Measurements from ENCODE around the gene PPP1R37. TPM values are rescaled to one million over a fixed set of nuclear protein-coding genes. Genes with fewer than 3 reads are reported as not detected.
"Not testable (repeated sequence)": the region's sequence is repeated elsewhere in the genome, so short reads cannot be mapped to it uniquely, and the experiment has no call there.

PPP1R37 gene
- polyA plus RNA-seq, 1 donor: 22.1 TPM

DNA sequence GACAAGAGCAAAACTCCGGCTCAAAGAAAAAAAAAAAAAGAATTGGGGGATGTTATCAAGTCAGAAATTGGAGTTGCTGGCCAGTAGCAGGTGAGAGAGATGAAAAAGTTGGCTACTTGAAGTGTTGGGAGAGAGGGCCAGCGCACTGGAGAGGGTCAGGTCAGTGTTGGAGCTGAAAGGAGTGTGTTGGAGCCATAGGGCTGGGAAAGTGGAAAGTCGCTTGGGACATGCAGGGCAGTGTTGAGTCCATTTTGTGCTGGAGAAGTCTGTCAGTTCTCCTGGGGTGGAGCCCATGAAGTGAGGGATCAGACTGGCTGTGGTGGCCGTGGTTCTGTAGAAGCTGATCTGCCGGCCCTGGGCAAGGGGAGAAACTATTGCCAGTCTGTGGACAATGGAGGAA lies 1.7 kb downstream of the PPP1R37 start:
- DNase-seq (ENCODE audit: low read depth): no peak

DNA sequence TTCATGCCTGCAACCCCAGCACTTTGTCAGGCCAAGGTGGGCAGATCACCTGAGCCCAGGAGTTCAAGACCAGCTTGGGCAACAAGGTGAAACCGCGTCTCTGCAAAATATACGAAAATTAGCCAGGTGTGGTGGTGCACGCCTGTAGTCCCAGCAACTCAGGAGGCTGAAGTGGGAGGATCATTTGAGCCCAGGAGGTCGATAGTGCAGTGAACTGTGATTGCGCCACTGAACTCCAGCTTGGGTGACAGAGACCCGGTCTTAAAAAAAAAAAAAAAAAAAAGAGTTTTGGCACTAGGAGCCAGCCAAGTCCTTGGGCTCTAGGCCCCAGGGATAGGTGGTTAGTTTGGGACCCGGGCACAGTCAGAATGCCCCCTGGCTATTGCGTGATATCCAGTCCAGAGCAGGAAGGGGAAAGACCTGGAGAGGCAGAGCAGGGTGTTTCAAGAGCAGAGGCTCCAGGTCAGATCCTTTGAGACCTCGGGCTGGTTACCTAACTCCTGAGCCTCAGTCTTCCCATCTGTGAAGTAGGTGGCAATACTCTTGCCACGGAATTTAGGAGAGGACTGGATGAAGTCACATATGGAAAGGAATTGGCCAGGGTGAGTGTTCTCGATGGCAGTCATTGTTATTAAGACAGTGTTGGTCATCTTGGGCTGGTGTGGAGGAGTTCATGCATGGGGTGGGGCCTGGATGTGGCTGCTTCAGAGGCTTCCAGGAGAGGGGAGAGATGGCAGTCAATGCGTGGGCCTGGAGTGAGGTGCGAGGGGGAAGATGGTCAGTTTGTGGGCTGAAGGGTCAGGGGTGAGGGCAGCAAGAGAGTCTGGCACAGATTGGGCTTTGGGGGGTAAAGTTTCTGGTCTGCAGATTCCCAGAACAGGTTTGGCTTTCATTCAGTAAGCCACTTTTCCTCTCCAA lies 2.8 kb downstream of the PPP1R37 start:
- no peak for DNase-seq (ENCODE audit: low read depth)

DNA sequence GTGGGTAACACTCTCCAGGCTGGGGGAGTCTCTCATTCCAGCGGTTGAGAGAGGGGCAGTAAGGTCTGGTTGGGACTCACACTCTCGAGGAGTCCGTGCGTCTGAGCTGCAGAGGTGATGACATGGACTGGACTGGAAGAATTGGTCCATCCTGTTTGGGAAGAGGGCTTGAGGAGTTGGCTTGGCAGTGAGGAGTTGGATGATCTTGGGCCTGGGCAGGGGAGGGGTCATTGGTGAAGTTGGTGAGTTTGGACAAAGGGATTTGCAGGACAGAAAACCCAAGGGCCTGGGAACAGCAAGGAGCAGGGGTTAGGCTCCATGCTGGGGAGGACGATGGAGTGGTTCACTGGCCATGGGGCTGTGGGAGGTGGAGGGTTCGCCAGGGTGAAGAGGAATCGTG lies 3.7 kb downstream of the PPP1R37 start:
- no peak for DNase-seq (ENCODE audit: low read depth)

DNA sequence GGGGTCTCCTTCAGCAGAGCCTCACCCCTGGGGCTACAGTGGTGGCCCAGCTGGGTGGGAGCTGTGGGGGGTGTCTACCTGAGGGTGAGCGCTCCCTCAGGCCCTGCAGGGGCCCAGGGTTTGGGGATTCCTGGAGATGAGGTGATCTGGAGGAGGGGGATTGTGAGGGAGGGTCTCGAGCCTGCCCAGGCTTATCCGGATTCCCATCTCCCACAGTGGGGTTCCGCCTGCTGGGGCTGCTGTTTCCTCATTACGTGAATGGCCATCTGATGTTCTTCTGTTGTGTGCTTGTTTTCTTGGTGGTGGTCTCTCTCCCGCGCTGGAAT lies 4.4 kb downstream of the PPP1R37 start:
- no peak for DNase-seq (ENCODE audit: low read depth)

DNA sequence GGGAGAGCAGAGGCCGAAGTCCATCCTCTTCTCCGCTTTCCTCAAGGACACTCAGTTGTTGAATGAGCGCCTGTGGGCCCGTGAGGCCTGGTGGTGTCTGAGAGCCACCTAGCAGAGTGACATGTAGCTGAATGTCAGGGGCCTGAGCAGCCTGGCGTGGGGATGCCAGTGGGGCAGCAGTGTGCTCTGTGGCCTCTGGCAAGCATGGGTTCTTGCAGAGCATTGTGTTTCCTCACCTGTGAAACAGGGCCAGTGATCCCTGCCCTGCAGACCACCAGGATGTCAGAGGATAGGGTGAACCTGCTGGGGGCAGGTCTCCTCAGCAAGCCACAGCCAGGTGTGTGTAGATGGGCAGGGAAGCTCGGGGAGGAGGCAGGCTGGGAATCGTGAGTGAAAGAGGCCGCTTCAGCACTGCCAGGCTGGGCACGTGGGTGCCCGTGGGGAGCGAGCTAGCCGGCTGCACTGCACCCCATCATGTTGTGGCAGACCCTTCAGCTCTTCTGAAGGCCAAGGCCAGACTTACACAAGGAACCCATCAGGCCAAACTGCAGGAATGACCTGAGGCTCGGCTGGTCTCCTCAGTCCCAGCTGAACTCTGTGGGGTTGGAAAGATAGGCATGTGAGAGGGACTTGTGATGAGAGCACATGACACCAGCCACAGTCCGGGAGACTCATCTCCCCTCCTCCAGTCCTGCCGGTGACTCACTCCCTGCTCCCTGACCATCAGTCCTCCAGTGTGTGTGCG lies 5.0 kb downstream of the PPP1R37 start:
- DNase-seq (ENCODE audit: low read depth): no peak

DNA sequence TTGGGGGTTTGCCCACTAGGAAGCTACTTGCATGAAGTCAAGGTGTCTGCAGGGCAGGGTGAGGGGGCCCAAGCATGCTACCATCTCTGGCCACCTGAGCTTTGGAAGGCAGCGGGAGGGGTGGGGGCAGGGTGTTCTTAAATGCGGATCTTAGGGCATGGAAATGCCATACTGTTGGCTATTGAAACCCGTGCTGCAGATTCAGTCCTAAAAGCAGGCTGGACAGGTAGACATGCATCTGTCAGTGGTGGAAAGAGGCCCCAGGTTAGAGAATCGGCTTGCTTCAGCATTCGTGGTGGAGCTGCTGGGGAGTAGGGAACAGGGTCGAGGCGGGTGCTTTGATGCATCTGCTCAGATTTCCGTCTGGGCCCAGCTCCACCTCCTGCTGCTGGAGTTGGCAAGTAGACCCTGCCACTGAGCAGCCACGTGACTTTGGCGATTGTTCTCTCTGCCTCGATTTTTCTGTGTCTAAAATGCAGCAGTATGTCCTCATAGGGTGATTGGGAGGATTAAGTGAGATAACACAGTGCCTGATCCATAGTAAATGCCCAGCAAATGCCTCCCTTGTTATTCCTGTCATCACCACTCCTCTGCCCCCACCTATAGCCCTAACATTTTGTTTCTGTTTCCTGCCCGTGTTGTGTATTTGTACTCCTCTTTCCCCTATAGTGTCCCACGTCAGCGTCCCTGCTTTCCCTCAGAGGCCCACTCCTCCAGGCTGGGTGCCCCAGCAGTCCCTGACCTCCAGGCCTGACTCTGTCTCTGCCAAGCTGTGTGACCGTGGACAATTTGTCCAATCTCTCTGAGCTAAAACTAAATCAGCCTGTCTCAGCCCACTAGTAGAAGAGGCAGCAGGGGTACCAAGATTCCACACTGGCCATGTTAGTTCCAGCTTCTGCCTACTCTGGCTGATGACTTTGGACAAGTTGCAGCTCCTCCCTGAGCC lies 5.8 kb downstream of the PPP1R37 start:
- no peak for DNase-seq (ENCODE audit: low read depth)

DNA sequence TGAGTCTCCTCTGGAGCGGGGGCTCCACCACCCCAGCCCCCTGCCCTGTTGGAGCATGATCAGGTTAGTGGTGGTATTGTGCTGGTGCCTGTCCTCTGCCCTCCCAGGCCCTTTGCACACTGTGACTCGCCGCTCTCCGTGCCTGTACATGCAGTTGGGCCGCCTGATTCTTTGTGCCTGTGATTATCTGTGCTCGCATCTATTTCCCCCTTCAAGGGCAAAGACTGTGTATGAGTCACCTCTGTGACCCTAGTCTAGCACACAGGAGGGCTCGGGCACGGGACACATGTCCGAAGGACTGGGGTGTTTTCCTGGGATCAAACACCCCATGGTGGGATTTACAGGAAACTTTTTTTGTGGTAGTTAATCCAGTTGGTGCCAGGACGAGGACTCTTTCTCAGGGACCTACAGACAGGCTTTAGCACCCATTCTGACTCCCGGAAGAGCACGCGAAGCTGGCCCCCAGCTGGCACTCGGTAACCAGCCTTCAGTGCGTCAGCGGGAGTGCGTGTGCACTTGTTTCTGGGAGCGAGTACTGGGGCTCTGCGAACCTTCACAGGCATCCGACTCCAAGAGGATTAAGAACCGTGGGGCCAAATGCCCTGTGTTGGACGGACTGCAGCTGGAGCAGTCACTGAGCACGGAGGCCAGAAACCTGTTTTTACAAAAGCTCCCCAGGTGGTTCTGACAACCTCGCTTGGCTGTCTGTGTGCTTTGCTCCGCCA lies 6.7 kb downstream of the PPP1R37 start:
- DNase-seq (ENCODE audit: low read depth): no peak

DNA sequence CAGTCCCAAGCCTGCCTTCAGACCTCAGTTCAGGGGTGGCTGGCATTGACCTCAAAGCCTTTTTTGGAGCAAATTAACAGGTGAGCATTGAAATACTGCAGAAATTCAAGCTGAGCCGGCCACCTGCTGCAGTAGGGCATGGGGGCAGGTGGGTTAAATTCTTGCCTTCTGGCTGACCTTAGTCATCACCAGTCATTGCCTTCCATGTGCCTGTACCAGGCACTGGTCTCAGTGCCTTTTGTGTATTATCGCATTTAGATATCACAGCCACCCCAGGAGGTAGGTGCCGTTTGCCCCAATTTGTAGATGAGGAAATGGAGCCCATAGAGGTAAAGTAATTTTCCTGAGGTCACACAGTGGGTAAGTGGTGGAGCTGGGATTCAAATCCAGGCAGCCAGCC lies 7.2 kb downstream of the PPP1R37 start:
- DNase-seq (ENCODE audit: low read depth): no peak

DNA sequence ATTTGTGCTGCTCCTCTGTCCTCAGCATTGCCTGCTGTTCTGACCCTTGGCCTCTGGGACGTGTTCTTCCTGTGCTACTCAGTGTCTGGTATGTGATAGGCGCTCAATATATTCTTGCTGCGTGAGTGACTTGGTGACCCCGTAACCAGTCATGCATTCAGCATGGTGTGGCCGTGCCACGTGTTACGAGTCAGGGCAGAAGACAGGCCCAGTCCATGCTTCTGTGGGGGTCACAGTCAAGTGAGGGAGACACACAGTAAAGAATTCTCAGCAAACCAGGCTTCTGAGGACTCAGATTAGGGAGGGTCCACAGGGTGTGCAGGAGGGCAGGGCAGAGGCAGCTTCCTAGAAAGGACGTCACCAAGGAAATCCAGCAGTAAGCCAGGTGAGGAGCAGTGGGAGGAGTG lies 7.9 kb downstream of the PPP1R37 start:
- DNase-seq (ENCODE audit: low read depth): no peak

DNA sequence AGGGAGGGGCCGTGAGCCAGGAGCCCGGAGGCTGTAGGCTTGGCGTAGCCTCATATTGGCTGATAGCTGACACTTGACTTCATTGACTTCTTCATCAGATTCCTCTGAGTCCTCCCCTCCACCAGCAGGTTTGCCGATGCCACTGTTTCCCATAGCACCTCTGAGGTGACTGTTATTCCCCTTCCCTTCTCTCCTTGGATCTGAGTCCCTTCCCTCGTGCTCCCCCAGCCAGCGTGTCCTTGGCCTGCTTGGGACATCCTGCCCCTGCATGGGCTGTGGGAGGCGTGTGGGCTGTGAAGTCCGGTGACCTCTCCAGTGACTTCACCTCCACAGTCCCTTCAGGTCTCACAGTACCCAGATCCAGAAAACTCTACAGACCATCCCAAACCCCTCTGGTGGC lies 8.8 kb downstream of the PPP1R37 start:
- no peak for DNase-seq (ENCODE audit: low read depth)

DNA sequence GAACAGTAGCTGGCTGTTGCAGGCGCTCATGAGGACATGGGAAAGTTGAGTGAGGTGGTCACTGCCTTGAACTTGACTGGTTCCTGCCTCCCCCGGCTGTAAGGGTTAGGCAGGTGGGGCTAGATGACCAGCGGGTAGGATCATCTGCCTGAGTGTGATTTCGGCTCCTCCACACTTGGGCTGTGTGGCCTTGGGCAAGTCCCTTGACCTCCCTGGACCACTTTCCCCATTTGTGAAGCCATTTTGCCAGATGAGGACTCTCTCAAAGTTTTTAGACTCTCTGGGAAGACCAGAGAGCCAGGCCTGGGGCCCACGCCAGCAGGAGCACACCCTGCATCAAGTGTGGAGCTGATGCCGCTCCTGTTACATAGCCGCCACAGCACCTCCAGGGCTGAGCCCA lies 9.5 kb downstream of the PPP1R37 start:
- no peak for DNase-seq (ENCODE audit: low read depth)

DNA sequence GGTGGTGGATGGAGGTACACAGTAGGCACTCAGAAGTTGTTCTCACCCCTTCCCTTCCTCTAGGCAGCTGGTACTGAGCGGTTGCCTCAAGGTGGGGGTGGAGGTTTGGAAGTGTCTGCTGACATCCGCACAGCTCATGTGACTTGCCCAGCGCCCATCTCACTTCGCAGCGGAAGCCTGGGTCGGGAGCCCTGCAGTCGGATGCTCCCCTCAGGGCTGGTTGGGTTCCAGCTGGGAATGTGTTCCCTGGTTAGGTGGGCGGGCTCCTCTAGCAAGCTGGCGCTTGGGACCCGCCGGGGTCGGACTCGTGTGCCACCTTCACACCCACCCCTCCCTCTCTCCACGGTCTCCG lies 10.2 kb downstream of the PPP1R37 start:
- no peak for DNase-seq (ENCODE audit: low read depth)

DNA sequence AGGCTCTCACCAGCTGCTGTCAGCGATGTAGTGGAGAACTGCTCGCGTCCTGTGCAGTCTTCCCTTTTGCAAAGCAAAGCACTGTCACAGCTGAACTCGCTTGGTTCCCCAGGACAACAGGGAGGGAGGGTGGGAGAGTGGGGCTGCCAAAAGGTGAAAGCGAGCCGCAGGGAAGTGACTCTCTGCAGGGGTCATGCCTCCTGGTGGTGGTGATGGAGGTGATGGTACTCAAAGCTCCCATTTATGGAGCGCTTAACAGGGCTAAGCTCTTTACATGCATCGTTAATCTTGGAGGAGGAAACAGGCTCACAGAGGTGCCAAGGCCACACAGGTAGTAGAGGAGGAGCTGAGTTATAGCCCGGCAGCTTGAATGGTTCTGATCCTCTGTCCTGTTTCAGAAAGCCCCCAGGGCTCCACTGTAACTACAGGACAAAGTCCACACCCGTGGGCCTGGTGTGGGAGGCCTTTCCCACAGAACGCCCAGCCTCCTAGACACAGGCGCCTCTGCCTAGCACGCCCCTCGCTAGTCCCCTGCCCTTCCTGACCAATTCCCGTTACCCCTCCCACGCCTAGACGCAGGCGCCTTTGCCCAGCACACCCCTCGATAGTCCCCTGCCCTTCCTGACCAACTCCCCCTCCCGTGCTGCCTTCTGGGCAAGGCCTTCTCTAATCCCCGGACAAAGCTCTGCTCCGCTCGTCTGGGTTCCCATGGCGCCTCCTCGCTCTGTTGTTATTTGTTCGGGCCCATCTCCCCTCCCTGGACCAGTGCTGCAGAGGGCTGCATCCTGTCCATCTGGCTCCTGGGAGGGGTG lies 10.7 kb downstream of the PPP1R37 start:
- DNase-seq (ENCODE audit: low read depth): no peak

DNA sequence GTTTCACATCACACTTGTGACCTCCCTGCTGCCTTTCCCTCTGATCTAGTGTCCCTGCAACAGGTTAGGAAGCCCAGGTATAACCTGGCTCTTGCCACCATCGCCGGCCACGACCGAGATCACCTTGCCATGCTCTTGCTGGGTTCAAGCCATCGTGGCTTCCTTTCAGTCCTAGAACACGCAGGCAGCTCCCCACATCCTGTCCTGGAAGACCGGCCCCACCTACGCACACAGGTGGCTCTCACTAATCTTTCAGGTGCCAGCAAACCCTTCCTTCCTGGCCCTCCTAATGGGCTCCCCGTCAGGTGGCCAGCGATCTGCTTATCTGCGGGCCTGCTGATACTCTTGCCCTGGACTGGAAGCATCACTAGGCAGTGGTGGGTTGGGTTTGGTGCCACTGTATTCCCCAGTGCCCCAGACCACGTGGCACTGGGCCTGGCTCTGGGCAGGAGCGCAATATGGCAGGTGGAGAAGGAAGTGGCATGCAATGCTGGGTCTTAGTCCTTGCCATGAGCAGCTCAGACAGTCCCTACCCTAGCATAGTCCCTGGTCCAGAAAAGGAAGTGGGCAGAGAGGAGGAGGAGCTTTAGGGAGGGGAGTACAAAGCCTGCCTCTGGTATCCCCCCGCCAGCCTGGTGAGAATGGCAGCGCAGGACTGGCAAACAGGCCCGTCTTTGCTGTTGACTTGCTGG lies 11.8 kb downstream of the PPP1R37 start:
- DNase-seq (ENCODE audit: low read depth): no peak

DNA sequence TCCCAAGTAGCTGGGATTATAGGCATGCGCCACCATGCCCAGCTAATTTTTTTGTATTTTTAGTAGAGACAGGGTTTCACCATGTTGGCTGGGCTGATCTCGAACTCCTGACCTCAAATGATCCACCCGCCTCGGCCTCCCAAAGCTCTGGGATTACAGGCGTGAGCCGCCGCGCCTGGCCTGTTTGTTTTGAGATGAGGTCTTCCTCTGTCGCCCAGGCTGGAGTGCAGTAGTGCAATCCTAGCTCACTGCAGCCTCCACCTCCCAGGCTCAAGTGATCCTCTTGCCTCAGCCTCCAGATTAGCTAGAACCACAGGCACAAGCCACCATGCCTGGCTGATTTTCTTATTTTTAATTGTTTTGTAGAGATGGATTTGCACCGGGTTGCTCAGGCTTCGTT lies 13.4 kb downstream of the PPP1R37 start:
- not testable (repeated sequence) for DNase-seq (ENCODE audit: low read depth)

DNA sequence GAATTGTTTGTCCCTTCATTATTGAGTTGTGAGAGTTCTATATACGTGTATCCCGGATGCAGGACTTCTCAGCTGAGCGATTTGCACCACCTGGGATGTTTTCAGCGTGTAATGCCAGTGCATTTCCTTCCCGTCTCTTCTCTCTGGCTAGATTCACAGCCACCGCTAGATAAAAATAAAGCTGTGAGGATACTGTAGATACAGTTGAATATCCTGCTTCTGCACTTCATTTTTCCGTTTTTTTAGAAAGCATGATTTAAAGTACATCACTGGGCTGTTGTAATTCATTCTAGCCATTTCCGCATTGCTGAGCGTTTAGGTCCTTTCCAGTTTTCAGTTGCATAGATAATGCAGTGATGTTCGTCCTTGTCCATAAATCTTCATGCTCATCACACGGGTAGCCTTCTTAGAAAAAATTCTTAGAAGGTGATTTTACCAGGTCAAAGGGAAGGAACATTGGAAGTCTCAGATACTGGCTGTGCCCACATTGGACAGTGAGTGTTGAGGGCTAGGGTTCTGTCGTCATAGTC lies 14.7 kb downstream of the PPP1R37 start:
- no peak for DNase-seq (ENCODE audit: low read depth)

DNA sequence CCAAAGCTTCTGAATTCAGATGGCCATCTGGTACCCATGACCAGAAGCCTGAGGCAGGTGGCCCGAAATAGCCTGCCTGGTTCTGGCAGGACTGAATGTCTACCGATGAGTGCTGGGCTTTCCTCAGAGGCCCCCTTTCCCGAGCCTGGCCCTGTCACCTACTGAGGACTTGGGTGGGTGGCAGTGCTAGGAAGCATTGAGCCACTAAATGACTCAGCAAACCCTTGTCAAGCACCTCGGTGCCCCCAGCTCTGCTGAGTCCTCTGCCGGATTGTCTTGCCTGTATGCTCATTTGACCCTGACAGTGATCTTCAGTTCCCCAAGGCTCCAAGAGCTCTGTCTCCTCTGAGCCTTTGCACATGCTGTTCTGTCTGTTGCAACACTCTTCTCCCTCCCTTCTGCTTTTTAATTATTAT lies 17.9 kb downstream of the PPP1R37 start:
- DNase-seq (ENCODE audit: low read depth): no peak

DNA sequence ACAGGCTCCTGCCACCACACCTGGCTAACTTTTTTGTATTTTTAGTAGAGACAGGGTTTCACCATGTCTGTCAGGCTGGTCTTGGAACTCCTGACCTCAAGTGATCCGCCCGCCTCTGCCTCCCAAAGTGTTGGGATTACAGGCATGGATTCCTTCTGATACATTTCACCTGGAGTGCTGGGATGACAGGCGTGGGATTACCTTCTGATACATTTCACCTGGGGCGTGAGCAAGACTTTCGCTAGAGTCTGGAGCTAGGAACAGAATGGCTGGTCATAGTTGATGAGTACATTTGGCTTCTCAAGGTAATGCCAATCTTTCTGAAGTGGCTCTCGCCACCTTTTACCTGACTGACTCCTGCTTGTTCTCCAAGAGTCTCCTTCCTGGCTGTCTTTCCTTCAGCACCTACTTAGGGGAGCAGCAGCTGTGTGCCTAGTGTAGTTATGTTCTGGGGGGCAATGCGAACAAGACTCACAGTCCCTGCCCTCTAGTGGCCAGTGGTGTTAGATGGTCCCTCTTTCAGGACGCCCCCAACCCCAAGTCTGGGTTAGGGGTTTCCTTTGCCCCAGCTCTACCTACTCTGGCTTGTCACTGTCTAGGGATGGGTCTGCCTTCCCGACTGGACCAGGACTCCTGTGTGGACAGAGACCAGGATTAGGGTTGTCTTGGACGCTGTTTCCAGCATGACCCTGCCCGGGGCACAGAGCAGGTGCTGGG lies 19.3 kb downstream of the PPP1R37 start:
- no peak for DNase-seq (ENCODE audit: low read depth)

DNA sequence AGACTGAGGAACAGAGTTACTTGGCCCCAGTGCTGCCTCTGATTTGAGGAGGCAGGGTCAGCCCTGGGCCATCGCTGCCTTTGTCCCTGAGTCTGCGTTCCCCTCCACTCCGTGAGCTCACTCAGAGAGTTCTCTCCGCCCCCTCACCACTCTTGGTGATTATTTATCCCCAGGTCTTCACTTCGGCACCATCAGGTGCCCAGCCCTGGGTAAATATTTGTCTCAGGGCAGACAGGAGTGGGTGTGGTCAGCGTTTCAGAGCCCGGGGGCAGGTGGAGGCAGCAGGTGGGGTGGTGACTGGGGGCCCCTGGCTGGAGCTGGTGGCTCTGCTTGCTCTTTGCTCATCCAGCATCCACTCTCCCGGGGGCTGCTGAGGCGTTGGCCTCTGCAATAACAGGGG lies 20.6 kb downstream of the PPP1R37 start:
- DNase-seq (ENCODE audit: low read depth): no peak
